DND-41 (cell line): ENCODE data around the gene SOX18.

Source experiments
- ATAC-seq: fragments of 200-7000 bp; cut with Tn5 transposase; 3 replicates; pipeline ENCODE4 v1.9.1; 2021; ENCODE audit warnings: low read depth; ENCODE audit not compliant: insufficient read depth
- DNase-seq: peaks from one replicate; pipeline ENCODE4 v3.0.0-alpha.2; 2020
- H2AFZ ChIP-seq: 2 replicates; pipeline ENCODE4 v1.6.0; 2012; ENCODE audit warnings: low read depth, low read length
- H3K27ac ChIP-seq: 2 replicates; pipeline ENCODE4 v1.5.1; 2012; ENCODE audit warnings: low read length, inconsistent platforms
- H3K27me3 ChIP-seq: fragments of 200-600 bp; sonication (generic); 2 replicates; pipeline ENCODE4 v1.6.0; 2012; ENCODE audit warnings: low read length, mild to moderate bottlenecking, inconsistent platforms; ENCODE audit not compliant: insufficient read depth, poor library complexity
- H3K36me3 ChIP-seq: 2 replicates; pipeline ENCODE4 v1.5.1; 2012; ENCODE audit warnings: low read length, inconsistent platforms; ENCODE audit not compliant: insufficient read depth
- H3K4me1 ChIP-seq: 2 replicates; pipeline ENCODE4 v1.5.1; 2012; ENCODE audit warnings: mild to moderate bottlenecking, low read length; ENCODE audit not compliant: insufficient read depth
- H3K4me2 ChIP-seq: 2 replicates; pipeline ENCODE4 v1.6.0; 2012; ENCODE audit warnings: mild to moderate bottlenecking, moderate library complexity, low read length, inconsistent platforms; ENCODE audit not compliant: insufficient read depth
- H3K4me3 ChIP-seq, 2 experiments: fragments of 200-600 bp in 1 of 2; shearing (Covaris generic) in 1 of 2; 2 replicates each; pipeline ENCODE4 v1.5.1; 2012 to 2016; ENCODE audit warnings: inconsistent platforms in 2 of 2, low read length in 2 of 2, mild to moderate bottlenecking in 2 of 2, low read depth in 1 of 2, moderate library complexity in 1 of 2
- H3K79me2 ChIP-seq: 2 replicates; pipeline ENCODE4 v1.6.0; 2012; ENCODE audit warnings: low read length, inconsistent platforms; ENCODE audit not compliant: insufficient read depth
- H3K9ac ChIP-seq: 2 replicates; pipeline ENCODE4 v1.6.0; 2012; ENCODE audit warnings: low read depth, mild to moderate bottlenecking, inconsistent platforms, low read length, moderate library complexity
- H3K9me3 ChIP-seq: 2 replicates; pipeline ENCODE4 v1.5.1; 2012; ENCODE audit warnings: low read length, moderate library complexity, mild to moderate bottlenecking, inconsistent platforms; ENCODE audit not compliant: insufficient read depth, severe bottlenecking
- H4K20me1 ChIP-seq: 2 replicates; pipeline ENCODE4 v1.6.0; 2012; ENCODE audit warnings: low read length; ENCODE audit not compliant: insufficient read depth
- EZH2 ChIP-seq: IDR thresholded peaks from 3 replicates; pipeline ENCODE4 v1.6.1; 2012; ENCODE audit warnings: borderline replicate concordance, low read depth, mild to moderate bottlenecking, moderate library complexity, low read length, inconsistent platforms; ENCODE audit not compliant: severe bottlenecking
- TF ChIP-seq, protein P1 (sequence below): IDR thresholded peaks from 2 replicates; pipeline ENCODE4 v1.5.1; 2012; ENCODE audit warnings: borderline replicate concordance, low read length, moderate library complexity, mild to moderate bottlenecking; ENCODE audit not compliant: poor library complexity, severe bottlenecking; ENCODE audit errors: extremely low read depth

SOX18 gene

DNA sequence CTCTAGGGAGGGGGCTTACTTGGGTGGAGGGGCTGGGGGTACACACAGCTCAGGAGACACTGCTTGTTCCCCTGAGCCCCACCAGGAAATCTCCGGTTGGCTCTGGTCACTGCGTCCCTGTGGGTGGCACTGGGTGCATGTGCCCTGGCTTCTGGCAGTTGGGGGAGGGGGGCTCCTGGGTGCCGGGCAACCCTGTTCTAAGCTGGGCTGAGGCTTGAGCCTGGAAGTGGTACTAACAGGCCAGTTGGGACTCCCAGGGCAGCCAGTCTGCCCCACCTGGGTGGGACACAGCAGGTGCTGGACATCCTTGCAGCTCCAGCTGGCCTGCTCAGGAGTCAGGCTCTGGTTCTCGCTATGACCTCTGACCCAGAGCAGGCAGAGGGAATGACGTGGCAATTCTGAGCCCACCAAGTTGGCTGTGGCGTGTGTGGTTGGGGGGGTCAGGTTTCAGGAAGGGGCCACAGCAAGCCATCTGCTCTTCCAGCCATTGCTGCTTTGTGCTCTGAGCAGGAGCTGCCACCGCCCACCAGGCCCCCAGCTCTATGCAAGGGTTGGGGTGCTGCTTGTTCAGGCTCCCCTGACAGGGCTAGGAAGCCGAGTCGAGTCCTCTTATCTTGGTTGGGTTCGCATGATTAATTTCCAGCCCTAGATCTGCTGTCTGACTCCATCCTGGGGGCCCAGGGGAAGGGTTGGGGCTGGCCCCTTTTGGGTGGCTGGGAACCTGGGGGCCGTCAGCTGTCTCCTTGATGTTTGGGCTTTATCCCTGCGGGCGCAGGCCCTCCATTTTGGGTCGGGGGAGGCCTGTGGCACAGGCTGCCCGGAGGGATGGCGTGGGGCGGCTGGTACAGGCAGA lies 12.9 kb downstream of the SOX18 start:
- no peak overlapping the region for H3K4me3 ChIP-seq
- TF ChIP-seq, protein P1, sequence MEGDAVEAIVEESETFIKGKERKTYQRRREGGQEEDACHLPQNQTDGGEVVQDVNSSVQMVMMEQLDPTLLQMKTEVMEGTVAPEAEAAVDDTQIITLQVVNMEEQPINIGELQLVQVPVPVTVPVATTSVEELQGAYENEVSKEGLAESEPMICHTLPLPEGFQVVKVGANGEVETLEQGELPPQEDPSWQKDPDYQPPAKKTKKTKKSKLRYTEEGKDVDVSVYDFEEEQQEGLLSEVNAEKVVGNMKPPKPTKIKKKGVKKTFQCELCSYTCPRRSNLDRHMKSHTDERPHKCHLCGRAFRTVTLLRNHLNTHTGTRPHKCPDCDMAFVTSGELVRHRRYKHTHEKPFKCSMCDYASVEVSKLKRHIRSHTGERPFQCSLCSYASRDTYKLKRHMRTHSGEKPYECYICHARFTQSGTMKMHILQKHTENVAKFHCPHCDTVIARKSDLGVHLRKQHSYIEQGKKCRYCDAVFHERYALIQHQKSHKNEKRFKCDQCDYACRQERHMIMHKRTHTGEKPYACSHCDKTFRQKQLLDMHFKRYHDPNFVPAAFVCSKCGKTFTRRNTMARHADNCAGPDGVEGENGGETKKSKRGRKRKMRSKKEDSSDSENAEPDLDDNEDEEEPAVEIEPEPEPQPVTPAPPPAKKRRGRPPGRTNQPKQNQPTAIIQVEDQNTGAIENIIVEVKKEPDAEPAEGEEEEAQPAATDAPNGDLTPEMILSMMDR, result no peak
- no peak for TF ChIP-seq EZH2
- peaks cover 32% of the 10 kb centered on the region for H3K36me3 ChIP-seq
- H3K9me3 ChIP-seq, result no peaks in the 10 kb centered on the region
- no peaks in the 10 kb centered on the region for H3K79me2 ChIP-seq
- DNase-seq (no peak), ATAC-seq (no peak)
- no peak overlapping the region for H3K4me2 ChIP-seq
- H3K27ac ChIP-seq, result no peak overlapping the region
- peaks cover 13% of the 10 kb centered on the region; the same call in 1 of the 2 replicates for H4K20me1 ChIP-seq
- H3K27me3 ChIP-seq, result peaks cover 32% of the 10 kb centered on the region
- no peak overlapping the region for H3K9ac ChIP-seq
- H3K4me1 ChIP-seq, result peaks cover 26% of the 10 kb centered on the region
- H2AFZ ChIP-seq, result no peak overlapping the region

DNA sequence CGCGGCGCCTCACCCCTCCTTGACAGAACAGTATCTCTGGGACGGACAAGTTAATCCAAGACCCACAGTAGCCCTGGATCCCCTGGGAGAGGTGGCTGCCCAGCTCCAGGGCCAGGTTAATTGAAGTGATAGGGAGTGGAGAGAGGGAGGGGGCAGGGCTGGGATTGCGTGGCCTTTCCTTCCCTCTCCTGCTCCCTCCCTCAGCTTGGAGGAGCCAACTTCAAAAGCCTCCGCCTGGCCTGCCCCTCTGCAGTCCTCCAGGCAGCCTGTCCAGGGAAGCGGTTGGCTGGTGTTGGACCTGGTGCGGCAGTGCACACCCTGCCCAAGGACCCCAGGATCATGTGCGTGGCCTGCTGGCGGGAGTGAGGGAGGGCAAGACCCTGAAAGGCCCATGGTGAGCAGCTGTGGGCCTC lies 13.5 kb downstream of the SOX18 start, which contains the start of gene C20orf204:
Gene C20orf204 (plus strand): TSS at position 250 of the 413 bp plus-strand sequence. CDS start 142 bp downstream, at position 392.
- Histone ChIP-seq H3K4me3 (no peak within 1 kb of the TSS), H3K9ac (no peak within 1 kb of the TSS), H2AFZ (no peak within 1 kb of the TSS), H4K20me1 (peaks cover 13% of the 10 kb centered on the region; the same call in 1 of the 2 replicates), H3K27ac (no peak within 1 kb of the TSS), H3K9me3 (no peaks in the 10 kb centered on the region), H3K4me1 (peaks cover 22% of the 10 kb centered on the region), H3K79me2 (no peaks in the 10 kb centered on the region), H3K36me3 (peaks cover 37% of the 10 kb centered on the region), H3K27me3 (peaks cover 26% of the 10 kb centered on the region), H3K4me2 (no peak within 1 kb of the TSS)
- no peak for DNase-seq
- no peak for ATAC-seq
- no peak for TF ChIP-seq EZH2
- TF ChIP-seq, protein P1, result no peak

DNA sequence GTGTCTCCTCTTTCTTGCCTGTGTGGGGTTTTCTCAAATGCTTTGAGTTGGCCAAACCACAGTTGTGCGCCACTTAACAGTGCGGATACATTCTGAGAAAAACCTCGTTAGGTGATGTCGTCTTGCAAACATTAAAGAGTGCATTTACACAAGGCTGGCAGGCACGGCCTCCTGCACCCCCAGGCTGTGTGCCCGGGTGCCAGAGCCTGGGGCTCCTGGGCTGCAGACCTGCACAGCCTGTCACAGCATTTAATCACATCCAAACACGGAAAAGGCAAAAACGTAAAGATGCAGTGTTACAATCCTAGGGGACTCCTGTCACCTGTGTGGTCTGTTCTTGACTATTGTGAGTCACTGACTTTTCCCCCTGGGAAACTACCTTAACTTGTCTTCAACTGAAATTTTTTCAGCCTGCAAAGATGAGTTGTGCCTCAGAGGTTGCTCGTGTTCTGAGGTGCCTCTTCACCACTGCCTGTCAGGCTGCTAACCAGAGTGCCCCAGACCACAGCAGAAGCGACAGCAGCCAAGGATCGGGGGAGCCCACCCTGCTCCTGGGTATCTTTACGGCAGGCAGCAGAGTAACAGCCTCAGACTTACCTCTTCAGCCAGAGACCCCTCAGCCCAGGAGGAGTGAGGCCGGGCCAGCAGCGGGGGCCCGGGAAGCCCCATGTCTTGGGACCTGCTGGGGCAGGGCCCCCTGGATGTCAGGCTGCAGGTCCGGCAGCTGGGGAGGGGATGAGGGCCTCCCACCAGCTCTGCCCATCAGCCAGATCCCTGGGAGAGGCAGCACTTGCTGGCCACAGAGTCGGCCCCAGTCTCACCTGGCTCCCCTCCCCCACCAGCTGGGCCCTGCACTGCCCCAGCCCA lies 14.1 kb downstream of the SOX18 start:
- no peaks in the 10 kb centered on the region for H3K9me3 ChIP-seq
- DNase-seq, result peak; percentile 44
- no peak overlapping the region for H3K4me3 ChIP-seq
- no peak for TF ChIP-seq EZH2
- TF ChIP-seq, protein P1, result no peak
- H3K36me3 ChIP-seq, result peaks cover 43% of the 10 kb centered on the region
- H3K27me3 ChIP-seq, result peaks cover 20% of the 10 kb centered on the region
- no peak overlapping the region for H2AFZ ChIP-seq
- H3K27ac ChIP-seq, result peak overlapping the region; percentile 25; the same call in 1 of the 2 replicates
- no peak overlapping the region for H3K4me2 ChIP-seq
- peaks cover 18% of the 10 kb centered on the region; the same call in 1 of the 2 replicates for H4K20me1 ChIP-seq
- peaks cover 21% of the 10 kb centered on the region for H3K4me1 ChIP-seq
- H3K79me2 ChIP-seq, result no peaks in the 10 kb centered on the region
- H3K9ac ChIP-seq, result no peak overlapping the region
- no peak for ATAC-seq
